ENCODE data around the gene TSPOAP1. TPM values are rescaled to one million over a fixed set of nuclear protein-coding genes. Genes with fewer than 3 reads are reported as not detected.

TSPOAP1 gene
- total RNA-seq, 4 donors from 2014 or later: 0.59 to 43.7 (median 32.4) TPM

- Histone ChIP-seq H3K4me3 (no peak overlapping the region), H3K27me3 (no peaks in the 10 kb centered on the region), H3K9me3 (no peaks in the 10 kb centered on the region), H3K36me3 (no peaks in the 10 kb centered on the region), H3K27ac (peak overlapping the region; percentile 86 to 92), H3K4me1 (no peaks in the 10 kb centered on the region)
- TF ChIP-seq CTCF (IDR thresholded peaks at IDR 0.05): no peak
- TF ChIP-seq POLR2A (IDR thresholded peaks at IDR 0.05): no peak
- DNase-seq: no peak
- intact Hi-C loops (cut with DNase I; ENCODE audit: low total_unique reads): no loop called here
Measured at GRCh38 chr17:58353389-58353825, 24.8 kb upstream of the TSPOAP1 start.

GRCh38 chr17:58352596-58353388 lies 24.2 kb upstream of the TSPOAP1 start:
- Histone ChIP-seq H3K4me1 (no peaks in the 10 kb centered on the region), H3K9me3 (no peaks in the 10 kb centered on the region), H3K4me3 (peak overlapping the region; percentile 75 to 92), H3K27me3 (no peaks in the 10 kb centered on the region), H3K27ac (peak overlapping the region; percentile 86 to 92), H3K36me3 (no peaks in the 10 kb centered on the region)
- peak in 1 of 2 donors; percentile 24 for TF ChIP-seq POLR2A (IDR thresholded peaks at IDR 0.05)
- TF ChIP-seq CTCF (IDR thresholded peaks at IDR 0.05): no peak
- DNase-seq: peak in 1 of 2 donors; percentile 39
- intact Hi-C loops (cut with DNase I; ENCODE audit: low total_unique reads): no loop called here

GRCh38 chr17:58351831-58352595 lies 23.4 kb upstream of the TSPOAP1 start, which contains the start of gene SUPT4H1:
Gene SUPT4H1 (minus strand): TSS chr17:58352201. CDS start chr17:58352135, 66 bp downstream.
- peak; percentile 84 to 92 for DNase-seq
- H3K27me3 ChIP-seq: no peaks in the 10 kb centered on the region
- intact Hi-C loops (cut with DNase I; ENCODE audit: low total_unique reads): no loop called here
- peak within 1 kb of the TSS; percentile 86 to 92 for H3K27ac ChIP-seq
- TF ChIP-seq POLR2A (IDR thresholded peaks at IDR 0.05) (peak; percentile 78 to 91), CTCF (IDR thresholded peaks at IDR 0.05) (peak in 3 of 4 experiments; percentile 6 to 41 (median 31))
- H3K4me3 ChIP-seq: peak within 1 kb of the TSS; percentile 75 to 92
- no peaks in the 10 kb centered on the region for H3K4me1 ChIP-seq
- no peaks in the 10 kb centered on the region for H3K9me3 ChIP-seq
- no peaks in the 10 kb centered on the region for H3K36me3 ChIP-seq

- Histone ChIP-seq H3K27ac (no peak overlapping the region), H3K9me3 (no peaks in the 10 kb centered on the region), H3K4me1 (no peaks in the 10 kb centered on the region), H3K4me3 (peak overlapping the region; percentile 75 to 92), H3K36me3 (no peaks in the 10 kb centered on the region), H3K27me3 (no peaks in the 10 kb centered on the region)
- TF ChIP-seq POLR2A (IDR thresholded peaks at IDR 0.05) (no peak), CTCF (IDR thresholded peaks at IDR 0.05) (no peak)
- no peak for DNase-seq
- intact Hi-C loops (cut with DNase I; ENCODE audit: low total_unique reads): no loop called here
Measured at GRCh38 chr17:58351182-58351581, 22.6 kb upstream of the TSPOAP1 start.

GRCh38 chr17:58348038-58348437 lies 19.4 kb upstream of the TSPOAP1 start:
- TF ChIP-seq POLR2A (IDR thresholded peaks at IDR 0.05): no peak
- no peak for TF ChIP-seq CTCF (IDR thresholded peaks at IDR 0.05)
- H3K9me3 ChIP-seq: no peaks in the 10 kb centered on the region
- intact Hi-C loops (cut with DNase I; ENCODE audit: low total_unique reads): no loop called here
- no peaks in the 10 kb centered on the region for H3K27me3 ChIP-seq
- no peak for DNase-seq
- no peaks in the 10 kb centered on the region for H3K4me1 ChIP-seq
- H3K27ac ChIP-seq: no peak overlapping the region
- no peak overlapping the region for H3K4me3 ChIP-seq
- no peaks in the 10 kb centered on the region for H3K36me3 ChIP-seq

Data from uterus (tissue), 4 donors.